Activated T-cell treated with anti-CD3 and anti-CD28 coated beads, Interleukin-2, amount 50 U/mL, for 72 hours (primary cell): ENCODE results near the gene C19orf44. TPM values are rescaled to one million over a fixed set of nuclear protein-coding genes. Genes with fewer than 3 reads are reported as not detected.
"Not testable (repeated sequence)": the region's sequence is repeated elsewhere in the genome, so short reads cannot be mapped to it uniquely, and the experiment has no call there.

Experiments used
- ATAC-seq, 2 donors: fragments of 150-1000 bp; cut with Tn5 transposase; replicated peaks in 1 of 2; 2 replicates each; pipeline ENCODE4 v1.10.0; 2021; ENCODE audit warnings: moderate library complexity in 2 of 2, mild to moderate bottlenecking in 1 of 2
- DNase-seq, 2 donors: peaks; one replicate each; pipeline ENCODE4 v3.0.0; 2021 to 2022; ENCODE audit warnings: mixed read lengths in 1 of 2
- H3K27ac Mint-ChIP-seq: one replicate; pipeline ENCODE4 v1.8.0; 2022; ENCODE audit warnings: mild to moderate bottlenecking, moderate library complexity, mixed read lengths
- H3K27me3 Mint-ChIP-seq: one replicate; pipeline ENCODE4 v1.8.0; 2022; ENCODE audit warnings: low read depth, mixed read lengths
- H3K36me3 Mint-ChIP-seq, 2 donors: one replicate each; pipeline ENCODE4 v1.8.0; 2022; ENCODE audit warnings: mixed read lengths in 2 of 2, mild to moderate bottlenecking in 1 of 2; ENCODE audit not compliant: insufficient read depth in 2 of 2
- H3K4me1 Mint-ChIP-seq: one replicate; pipeline ENCODE4 v1.8.0; 2022; ENCODE audit warnings: low read depth, mixed read lengths
- H3K4me3 Mint-ChIP-seq, 2 donors: one replicate each; pipeline ENCODE4 v1.8.0; 2022; ENCODE audit warnings: mild to moderate bottlenecking in 2 of 2, mixed read lengths in 2 of 2, moderate library complexity in 2 of 2
- H3K9me3 Mint-ChIP-seq, 2 donors: one replicate each; pipeline ENCODE4 v1.8.0; 2022; ENCODE audit warnings: mixed read lengths in 2 of 2
- total RNA-seq, 2 donors: library from RNA; stranded (reverse); gene quantifications; one replicate each; pipeline ENCODE4 v1.2.3, GENCODE V29; 2022

The C19orf44 gene
- total RNA-seq, 2 donors from 2014 or later, result 3.0 to 3.4 TPM

DNA sequence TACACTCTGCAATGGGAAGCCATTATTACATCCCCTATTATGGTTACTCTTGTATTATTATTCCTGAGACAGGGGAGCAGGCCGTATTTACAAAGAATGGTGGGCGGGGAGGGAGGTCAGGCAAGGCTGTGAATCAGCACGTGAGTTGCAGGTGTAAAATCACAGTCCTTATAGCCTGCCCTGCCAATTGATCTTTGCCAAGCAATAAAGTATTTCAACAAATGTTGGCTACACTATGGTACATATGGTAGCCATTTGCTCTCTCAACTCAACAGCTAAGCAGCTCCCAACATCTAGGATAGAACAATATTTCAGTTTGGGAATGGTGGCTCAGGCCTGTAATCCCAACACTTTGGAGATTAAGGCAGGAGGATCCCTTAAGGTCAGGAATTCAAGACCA, 36.5 kb upstream of the C19orf44 start:
- H3K27ac Mint-ChIP-seq, result no peak overlapping the region

DNA sequence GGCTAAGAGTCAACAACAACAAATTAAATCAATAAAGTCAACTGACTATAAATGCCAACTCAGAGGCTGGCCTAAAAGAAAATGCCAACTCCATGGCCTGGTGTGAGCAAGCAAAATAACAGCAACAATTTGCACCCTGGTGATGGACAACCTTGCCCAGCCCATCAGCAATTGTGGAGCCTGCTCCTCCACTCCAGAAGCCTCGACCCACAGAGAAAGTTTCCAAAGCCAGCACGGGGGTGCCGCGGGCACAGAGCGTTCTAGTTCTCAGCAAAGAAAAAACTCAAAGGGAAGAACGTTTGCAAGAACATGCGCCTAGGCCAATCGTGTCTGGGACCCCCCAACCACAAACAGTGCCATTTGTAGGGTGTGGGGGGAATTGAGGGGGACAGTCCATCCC, 35.7 kb upstream of the C19orf44 start:
- H3K9me3 Mint-ChIP-seq, result no peaks in the 10 kb centered on the region
- H3K27ac Mint-ChIP-seq, result no peak overlapping the region
- DNase-seq, result no peak
- H3K36me3 Mint-ChIP-seq, result no peaks in the 10 kb centered on the region
- no peak for ATAC-seq
- H3K4me1 Mint-ChIP-seq, result peaks cover 63% of the 10 kb centered on the region
- H3K27me3 Mint-ChIP-seq, result no peaks in the 10 kb centered on the region
- no peak overlapping the region for H3K4me3 Mint-ChIP-seq

More for the DNA sequence above, 36.5 kb upstream of the C19orf44 start:
- no peak overlapping the region for H3K4me3 Mint-ChIP-seq
- ATAC-seq, result no peak
- H3K27me3 Mint-ChIP-seq, result no peaks in the 10 kb centered on the region
- no peaks in the 10 kb centered on the region for H3K9me3 Mint-ChIP-seq
- no peak for DNase-seq
- peaks cover 63% of the 10 kb centered on the region for H3K4me1 Mint-ChIP-seq
- H3K36me3 Mint-ChIP-seq, result no peaks in the 10 kb centered on the region

DNA sequence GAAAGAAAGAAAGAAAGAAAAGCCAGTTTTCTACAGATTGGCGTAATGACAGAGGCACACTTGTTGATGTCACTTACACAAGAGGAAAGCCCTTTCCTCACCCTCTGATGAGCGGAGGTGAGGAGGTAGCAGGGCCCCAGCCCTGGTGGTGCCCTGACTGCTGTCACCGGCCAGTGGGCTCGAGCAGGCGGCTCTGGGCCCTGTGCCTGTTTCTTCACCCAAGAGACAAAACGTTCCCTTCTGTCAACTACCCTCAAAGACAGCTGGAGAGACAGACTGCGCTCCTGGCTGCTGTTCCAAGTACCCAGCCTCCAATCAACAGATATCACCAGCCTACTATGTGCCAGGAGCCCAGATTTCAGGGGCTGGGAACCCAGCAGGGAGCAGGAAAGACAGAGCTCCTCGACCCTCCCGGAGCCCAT, 34.6 kb upstream of the C19orf44 start:
- Mint-ChIP-seq H3K27me3 (no peaks in the 10 kb centered on the region), H3K4me3 (no peak overlapping the region), H3K4me1 (peaks cover 62% of the 10 kb centered on the region), H3K27ac (no peak overlapping the region), H3K9me3 (no peaks in the 10 kb centered on the region), H3K36me3 (no peaks in the 10 kb centered on the region)
- ATAC-seq (no peak), DNase-seq (no peak)

DNA sequence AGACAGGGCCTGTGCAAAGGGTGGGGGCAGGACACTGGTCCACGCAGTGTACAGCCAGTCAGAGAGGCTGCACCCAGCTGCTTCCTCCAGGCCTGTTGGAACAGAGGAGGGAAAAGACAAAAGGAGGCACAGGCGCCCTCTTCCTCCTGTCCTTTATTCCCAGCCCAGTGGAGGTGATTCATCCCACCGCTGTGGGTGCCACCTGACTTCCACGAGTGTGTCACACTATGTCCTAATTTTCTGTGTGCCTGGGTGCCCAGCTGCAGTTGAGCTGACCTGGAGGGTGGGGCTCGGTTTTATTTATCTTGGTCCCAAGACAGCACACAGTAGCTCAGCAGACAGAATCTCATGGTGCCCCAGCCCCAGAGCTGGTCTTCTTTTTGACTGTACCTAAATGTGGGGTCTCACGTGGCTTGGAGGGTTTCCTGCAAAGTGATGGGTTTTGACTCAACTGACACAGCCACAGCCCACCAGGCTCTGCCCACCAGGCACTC, 33.4 kb upstream of the C19orf44 start:
- no peak overlapping the region for H3K4me3 Mint-ChIP-seq
- no peaks in the 10 kb centered on the region for H3K36me3 Mint-ChIP-seq
- ATAC-seq, result peak; percentile 74 to 82
- no peak overlapping the region for H3K27ac Mint-ChIP-seq
- H3K27me3 Mint-ChIP-seq, result no peaks in the 10 kb centered on the region
- peak; percentile 17 to 34 for DNase-seq
- no peaks in the 10 kb centered on the region for H3K9me3 Mint-ChIP-seq
- peaks cover 62% of the 10 kb centered on the region for H3K4me1 Mint-ChIP-seq

DNA sequence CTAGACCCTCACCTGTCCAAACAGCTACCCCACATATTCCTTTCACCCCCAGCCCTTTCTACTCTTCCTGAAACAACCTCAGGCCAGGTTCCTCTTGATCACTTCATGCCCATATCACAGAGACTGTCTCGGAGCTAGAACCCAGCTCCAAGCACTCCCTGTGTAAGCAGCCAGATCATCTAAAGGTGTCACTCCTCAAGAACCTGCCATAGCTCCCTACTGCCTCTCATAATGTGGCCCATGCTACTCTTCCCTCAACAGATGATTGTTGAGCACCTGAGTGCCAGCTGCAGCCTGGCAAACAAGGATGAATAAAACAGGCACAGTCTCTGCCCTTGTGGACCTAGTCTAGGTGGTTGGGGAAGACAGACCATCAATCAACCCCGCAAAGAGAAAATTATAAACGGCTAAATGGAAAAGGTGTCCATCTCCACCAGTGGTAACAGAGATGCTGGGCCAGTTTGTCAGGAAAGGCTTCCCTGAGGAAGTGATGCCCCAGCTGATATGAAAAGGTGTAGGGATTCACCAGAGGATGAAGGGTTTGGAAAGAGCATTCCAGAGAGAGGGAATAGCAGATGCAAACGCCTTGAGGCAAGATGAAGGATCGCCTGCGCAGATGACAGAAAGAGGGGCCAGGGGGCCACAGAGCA, 32.7 kb upstream of the C19orf44 start:
- no peak for DNase-seq
- Mint-ChIP-seq H3K4me1 (peaks cover 59% of the 10 kb centered on the region), H3K4me3 (no peak overlapping the region), H3K9me3 (no peaks in the 10 kb centered on the region), H3K27me3 (no peaks in the 10 kb centered on the region), H3K36me3 (no peaks in the 10 kb centered on the region), H3K27ac (no peak overlapping the region)
- ATAC-seq, result no peak

DNA sequence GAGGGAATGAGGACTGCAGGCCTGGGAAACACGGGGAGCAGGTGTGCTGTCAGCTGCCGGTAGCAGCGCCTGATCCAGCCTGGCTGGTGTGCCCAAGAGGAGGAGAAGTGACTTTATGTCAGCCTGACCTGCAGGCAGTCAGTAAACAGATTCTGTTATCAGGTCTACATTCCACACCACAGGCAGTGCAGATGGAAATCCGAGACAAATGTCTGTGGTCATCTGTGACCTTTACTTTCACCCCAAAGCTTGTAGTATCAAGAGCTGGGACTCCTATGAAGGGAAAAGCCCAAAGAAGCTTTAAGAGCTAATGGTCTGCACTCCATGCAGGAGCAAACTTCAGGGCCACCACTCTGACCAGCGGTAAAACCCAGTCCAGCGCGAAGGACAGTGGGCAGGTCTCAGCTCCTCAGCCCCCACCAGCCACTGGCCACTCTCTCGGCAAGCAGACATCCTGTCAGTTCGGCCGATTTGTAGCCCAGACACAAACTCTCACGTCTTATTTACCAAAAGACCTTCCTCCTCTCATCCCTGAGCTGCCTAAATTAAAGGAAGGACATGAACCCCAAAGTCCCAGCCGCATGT, 32.1 kb upstream of the C19orf44 start:
- Mint-ChIP-seq H3K4me3 (no peak overlapping the region), H3K36me3 (no peaks in the 10 kb centered on the region), H3K4me1 (peaks cover 59% of the 10 kb centered on the region), H3K27me3 (no peaks in the 10 kb centered on the region), H3K27ac (no peak overlapping the region), H3K9me3 (no peaks in the 10 kb centered on the region)
- DNase-seq (no peak), ATAC-seq (no peak)

DNA sequence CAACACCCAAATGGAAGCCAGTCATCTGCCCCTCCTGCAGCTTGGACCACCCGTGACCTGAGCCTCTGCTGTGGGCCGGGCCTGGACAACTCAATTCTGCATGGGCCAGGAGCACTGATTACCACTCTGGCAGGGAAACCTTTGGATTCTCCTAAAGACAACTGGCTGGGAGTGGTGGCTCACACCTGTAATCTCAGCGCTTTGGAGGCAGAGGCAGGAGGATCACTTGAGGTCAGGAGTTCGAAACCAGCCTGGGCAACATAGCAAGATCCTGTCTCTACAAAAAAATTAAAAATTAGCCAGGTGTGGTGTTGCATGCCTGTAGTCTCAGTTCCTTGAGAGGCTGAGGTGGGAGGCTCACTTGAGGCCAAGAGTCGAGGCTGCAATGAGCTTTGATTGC, 31.0 kb upstream of the C19orf44 start:
- Mint-ChIP-seq H3K4me3 (no peak overlapping the region), H3K27ac (no peak overlapping the region), H3K36me3 (no peaks in the 10 kb centered on the region), H3K9me3 (no peaks in the 10 kb centered on the region), H3K27me3 (no peaks in the 10 kb centered on the region), H3K4me1 (peaks cover 56% of the 10 kb centered on the region)
- DNase-seq (no peak), ATAC-seq (no peak)

DNA sequence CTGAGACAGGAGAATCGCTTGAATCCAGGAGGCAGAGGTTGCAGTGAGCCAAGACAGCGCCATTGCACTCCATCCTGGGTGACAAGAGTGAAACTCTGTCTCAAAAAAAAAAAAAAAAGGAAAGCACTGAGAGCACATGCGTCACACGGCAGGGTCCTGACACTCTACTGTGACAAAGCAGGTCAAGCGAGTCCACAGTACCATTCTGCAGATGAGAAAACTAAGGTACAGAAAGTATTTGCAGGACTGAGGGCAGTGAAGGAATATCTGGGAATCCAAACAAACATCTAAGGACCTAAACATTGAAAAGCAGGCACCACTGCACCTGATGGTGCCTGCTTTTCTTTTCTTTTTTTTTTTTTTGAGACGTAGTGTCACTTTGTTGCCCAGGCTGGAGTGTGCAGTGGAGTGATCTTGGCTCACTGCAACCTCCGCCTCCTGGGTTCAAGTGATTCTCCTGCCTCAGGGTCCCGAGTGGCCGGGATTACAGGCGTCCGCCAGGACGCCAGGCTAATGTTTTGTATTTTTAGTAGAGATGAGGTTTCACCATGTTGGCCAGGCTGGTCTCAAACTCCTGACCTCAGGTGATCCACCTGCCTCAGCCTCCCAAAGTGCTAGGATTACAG, 29.3 kb upstream of the C19orf44 start:
- H3K4me1 Mint-ChIP-seq, result peaks cover 67% of the 10 kb centered on the region
- DNase-seq, H3K36me3 Mint-ChIP-seq, H3K4me3 Mint-ChIP-seq, H3K27ac Mint-ChIP-seq, ATAC-seq, H3K9me3 Mint-ChIP-seq, H3K27me3 Mint-ChIP-seq: not testable (repeated sequence)

DNA sequence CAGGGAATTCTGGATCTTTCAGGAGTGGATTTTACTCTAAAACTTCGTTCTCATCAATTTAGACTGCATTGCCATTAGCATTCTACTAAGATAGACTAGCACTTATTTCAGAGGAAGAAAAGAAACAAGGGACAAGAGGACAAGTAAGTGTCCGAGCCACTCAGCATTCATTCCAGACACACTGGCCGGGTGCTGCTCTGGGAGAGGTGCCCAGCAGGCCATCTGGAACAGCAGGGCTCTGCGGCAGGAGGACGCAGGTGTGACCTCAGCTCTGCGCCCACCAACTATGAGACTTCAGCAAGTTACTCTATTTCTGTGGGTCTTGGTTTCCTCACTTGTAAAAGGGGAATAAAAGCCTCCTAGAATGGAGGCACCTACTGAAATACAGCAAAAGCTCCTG, 28.6 kb upstream of the C19orf44 start:
- Mint-ChIP-seq H3K9me3 (no peaks in the 10 kb centered on the region), H3K4me3 (no peak overlapping the region), H3K27me3 (no peaks in the 10 kb centered on the region), H3K36me3 (peaks cover 0 to 2% of the 10 kb centered on the region in 2 donors), H3K27ac (peak overlapping the region; percentile 25), H3K4me1 (peaks cover 61% of the 10 kb centered on the region)
- ATAC-seq, result no peak
- DNase-seq, result no peak

DNA sequence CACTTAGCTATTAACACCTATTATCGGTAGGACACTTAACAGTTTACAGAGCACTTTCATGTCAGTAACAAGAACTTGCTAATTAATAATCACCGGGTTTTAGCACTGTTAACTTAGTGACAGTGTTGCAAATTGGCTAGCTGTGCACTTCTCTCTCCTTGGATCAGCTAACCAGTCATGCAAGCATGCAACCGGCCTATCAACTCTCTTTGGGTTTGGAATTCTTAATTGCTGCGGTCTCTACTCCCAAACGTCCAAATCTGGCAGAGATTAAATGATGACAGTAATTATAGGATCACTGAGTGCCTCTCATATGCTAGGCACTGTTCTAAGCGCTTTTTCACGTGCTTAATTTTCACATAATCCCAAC, 25.7 kb upstream of the C19orf44 start:
- peak overlapping the region; percentile 75 for H3K27ac Mint-ChIP-seq
- peaks cover 0 to 2% of the 10 kb centered on the region in 2 donors for H3K9me3 Mint-ChIP-seq
- DNase-seq (no peak), ATAC-seq (no peak)
- H3K4me1 Mint-ChIP-seq, result peaks cover 47% of the 10 kb centered on the region
- peak overlapping the region; percentile 86 to 93 for H3K4me3 Mint-ChIP-seq
- H3K27me3 Mint-ChIP-seq, result no peaks in the 10 kb centered on the region
- peaks cover 2% of the 10 kb centered on the region in 2 donors for H3K36me3 Mint-ChIP-seq

DNA sequence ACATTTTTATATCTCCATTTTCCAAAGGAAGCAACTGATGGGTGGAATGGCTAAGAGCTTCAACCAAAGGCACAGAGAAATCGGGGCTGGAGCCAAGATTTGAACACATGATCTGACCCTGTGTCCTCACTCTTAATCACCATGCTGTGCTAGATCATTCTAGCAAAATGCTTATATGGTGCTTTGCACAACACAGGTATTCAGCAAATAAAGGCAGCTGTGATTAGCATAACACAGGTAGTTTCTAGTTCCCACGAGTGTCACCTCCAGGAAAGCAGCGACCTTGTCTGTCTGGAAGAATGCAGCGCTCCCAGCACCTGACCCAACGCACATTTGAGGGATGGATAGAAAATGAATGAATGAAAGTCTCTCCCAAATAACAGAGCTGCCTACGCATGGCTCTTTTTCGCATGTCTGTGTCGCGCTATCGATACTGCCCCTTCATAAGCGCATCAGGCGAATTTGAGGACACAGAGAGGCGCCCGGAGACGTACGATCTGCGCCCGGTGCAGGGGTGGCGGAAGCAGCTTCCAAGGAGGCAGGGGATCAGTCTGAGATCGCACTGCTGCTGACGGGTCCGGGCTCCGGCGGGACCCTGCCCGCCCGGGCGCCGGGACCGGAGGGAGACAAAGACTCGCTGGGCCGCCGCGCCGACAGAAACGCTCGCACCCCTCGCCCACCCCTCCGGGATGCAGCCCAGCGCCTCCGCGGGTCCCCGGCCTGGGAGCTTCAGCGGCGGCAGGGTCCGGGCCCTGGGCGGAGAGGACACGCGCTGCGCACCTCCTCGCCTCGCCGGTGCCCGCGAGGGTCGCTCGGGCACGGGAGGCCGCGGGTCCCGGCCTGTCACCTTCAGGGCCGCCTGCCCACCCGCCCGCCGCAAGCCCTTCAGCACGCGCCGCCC, 25.0 kb upstream of the C19orf44 start:
- ATAC-seq (peak; percentile 19 to 24), DNase-seq (peak; percentile 38 to 47)
- Mint-ChIP-seq H3K36me3 (peaks cover 2% of the 10 kb centered on the region in 2 donors), H3K4me3 (peak overlapping the region; percentile 86 to 93), H3K4me1 (peaks cover 45% of the 10 kb centered on the region), H3K27ac (peak overlapping the region; percentile 75), H3K9me3 (peaks cover 0 to 2% of the 10 kb centered on the region in 2 donors), H3K27me3 (no peaks in the 10 kb centered on the region)

DNA sequence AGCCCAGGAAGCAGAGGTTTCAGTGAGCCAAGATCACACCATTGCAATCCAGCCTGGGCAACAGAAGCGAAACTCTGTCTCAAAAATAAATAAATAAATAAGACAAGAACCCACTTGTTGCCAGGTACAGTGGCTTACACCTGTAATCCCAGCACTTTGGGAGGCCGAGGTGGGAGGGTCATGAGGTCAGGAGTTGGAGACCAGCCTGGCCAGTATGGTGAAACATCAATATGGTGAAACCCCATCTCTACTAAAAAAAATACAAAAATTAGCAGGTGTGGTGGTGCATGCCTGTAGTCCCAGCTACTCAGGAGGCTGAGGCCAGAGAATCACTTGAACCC, 23.7 kb upstream of the C19orf44 start:
- H3K36me3 Mint-ChIP-seq, H3K27ac Mint-ChIP-seq, H3K9me3 Mint-ChIP-seq, DNase-seq, ATAC-seq, H3K27me3 Mint-ChIP-seq: not testable (repeated sequence)
- Mint-ChIP-seq H3K4me1 (peaks cover 32% of the 10 kb centered on the region), H3K4me3 (peak overlapping the region; percentile 80 to 87)

DNA sequence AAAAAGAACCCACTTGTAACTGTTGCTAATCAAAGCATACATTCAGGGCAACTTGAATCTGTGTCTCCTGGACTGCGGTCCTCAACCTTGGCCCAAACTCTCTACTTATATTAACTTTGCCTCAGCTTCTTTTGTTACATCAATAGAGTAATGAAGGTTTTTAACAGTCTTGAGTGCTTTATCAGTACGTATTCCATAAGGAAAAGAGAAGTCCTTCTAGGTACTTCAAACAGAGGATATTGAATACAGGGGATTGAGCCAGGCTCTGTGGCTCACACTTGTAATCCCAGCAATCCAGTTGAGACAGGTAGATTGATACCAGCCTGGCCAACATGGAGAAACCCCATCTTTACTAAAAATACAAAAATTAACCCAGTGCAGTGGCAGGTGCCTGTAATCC, 23.2 kb upstream of the C19orf44 start:
- DNase-seq (no peak), ATAC-seq (no peak)
- H3K27ac Mint-ChIP-seq, result no peak overlapping the region
- no peaks in the 10 kb centered on the region for H3K27me3 Mint-ChIP-seq
- H3K36me3 Mint-ChIP-seq, result peaks cover 2% of the 10 kb centered on the region in 2 donors
- peak overlapping the region; percentile 61 to 80 for H3K4me3 Mint-ChIP-seq
- peaks cover 27% of the 10 kb centered on the region for H3K4me1 Mint-ChIP-seq
- H3K9me3 Mint-ChIP-seq, result peaks cover 0 to 2% of the 10 kb centered on the region in 2 donors
